ENCODE results near the gene ENPEP.
"Not testable (repeated sequence)": the region's sequence is repeated elsewhere in the genome, so short reads cannot be mapped to it uniquely, and the experiment has no call there.

ENPEP gene

GRCh38 chr4:110532901-110533589 lies 57.1 kb downstream of the ENPEP start:
- Mint-ChIP-seq H3K4me3 (no peak overlapping the region), H3K27ac (no peak overlapping the region), H3K9me3 (no peaks in the 10 kb centered on the region), H3K27me3 (peaks cover 15% of the 10 kb centered on the region), H3K4me1 (peaks cover 4% of the 10 kb centered on the region)
- no peak for DNase-seq
- no peak for ATAC-seq

- Mint-ChIP-seq H3K4me3 (no peak overlapping the region), H3K27me3 (peaks cover 15% of the 10 kb centered on the region), H3K9me3 (no peaks in the 10 kb centered on the region), H3K4me1 (peaks cover 4% of the 10 kb centered on the region), H3K27ac (no peak overlapping the region)
- DNase-seq (no peak), ATAC-seq (no peak)
Measured at GRCh38 chr4:110533590-110533910, 57.6 kb downstream of the ENPEP start.

GRCh38 chr4:110533940-110534339 lies 58.0 kb downstream of the ENPEP start:
- H3K9me3 Mint-ChIP-seq = no peaks in the 10 kb centered on the region
- peaks cover 2% of the 10 kb centered on the region for H3K4me1 Mint-ChIP-seq
- ATAC-seq (no peak), DNase-seq (no peak)
- no peak overlapping the region for H3K27ac Mint-ChIP-seq
- H3K27me3 Mint-ChIP-seq = peaks cover 15% of the 10 kb centered on the region
- no peak overlapping the region for H3K4me3 Mint-ChIP-seq

GRCh38 chr4:110540581-110540980 lies 64.6 kb downstream of the ENPEP start:
- Mint-ChIP-seq H3K27me3 (peaks cover 7% of the 10 kb centered on the region), H3K9me3 (no peaks in the 10 kb centered on the region), H3K27ac (no peak overlapping the region), H3K4me3 (no peak overlapping the region), H3K4me1 (no peaks in the 10 kb centered on the region)
- ATAC-seq (no peak), DNase-seq (no peak)

- no peak for ATAC-seq
- H3K4me1 Mint-ChIP-seq = no peaks in the 10 kb centered on the region
Measured at GRCh38 chr4:110540982-110541451, 65.1 kb downstream of the ENPEP start.

GRCh38 chr4:110543577-110543976 lies 67.6 kb downstream of the ENPEP start:
- Mint-ChIP-seq H3K27ac (no peak overlapping the region), H3K4me3 (no peak overlapping the region), H3K27me3 (no peaks in the 10 kb centered on the region), H3K9me3 (no peaks in the 10 kb centered on the region), H3K4me1 (no peaks in the 10 kb centered on the region)
- ATAC-seq (no peak), DNase-seq (no peak)

More at GRCh38 chr4:110540982-110541451, 65.1 kb downstream of the ENPEP start:
- DNase-seq = no peak
- Mint-ChIP-seq H3K27ac (no peak overlapping the region), H3K9me3 (no peaks in the 10 kb centered on the region), H3K27me3 (peaks cover 7% of the 10 kb centered on the region), H3K4me3 (no peak overlapping the region)

- no peaks in the 10 kb centered on the region for H3K4me1 Mint-ChIP-seq
- no peak for ATAC-seq
Measured at GRCh38 chr4:110544594-110544993, 68.6 kb downstream of the ENPEP start.

GRCh38 chr4:110550260-110550659 lies 74.3 kb downstream of the ENPEP start:
- Mint-ChIP-seq H3K4me3 (no peak overlapping the region), H3K9me3 (no peaks in the 10 kb centered on the region), H3K27me3 (peaks cover 15% of the 10 kb centered on the region), H3K27ac (no peak overlapping the region), H3K4me1 (no peaks in the 10 kb centered on the region)
- ATAC-seq (no peak), DNase-seq (no peak)

More at GRCh38 chr4:110544594-110544993, 68.6 kb downstream of the ENPEP start:
- no peaks in the 10 kb centered on the region for H3K9me3 Mint-ChIP-seq
- peaks cover 7% of the 10 kb centered on the region for H3K27me3 Mint-ChIP-seq
- H3K4me3 Mint-ChIP-seq = no peak overlapping the region
- no peak for DNase-seq
- H3K27ac Mint-ChIP-seq = no peak overlapping the region

- no peak for ATAC-seq
Measured at GRCh38 chr4:110553197-110553596, 77.2 kb downstream of the ENPEP start.

GRCh38 chr4:110567214-110567613 lies 91.3 kb downstream of the ENPEP start:
- DNase-seq (no peak), ATAC-seq (no peak)
- no peak overlapping the region for H3K4me3 Mint-ChIP-seq

More at GRCh38 chr4:110553197-110553596, 77.2 kb downstream of the ENPEP start:
- Mint-ChIP-seq H3K27me3 (peaks cover 15% of the 10 kb centered on the region), H3K27ac (no peak overlapping the region), H3K9me3 (no peaks in the 10 kb centered on the region), H3K4me3 (no peak overlapping the region), H3K4me1 (no peaks in the 10 kb centered on the region)
- no peak for DNase-seq

GRCh38 chr4:110576696-110577095 lies 100.7 kb downstream of the ENPEP start:
- not testable (repeated sequence) for H3K27ac Mint-ChIP-seq, DNase-seq, H3K4me1 Mint-ChIP-seq, H3K4me3 Mint-ChIP-seq, H3K27me3 Mint-ChIP-seq, ATAC-seq
- peaks cover 12 to 24% of the 10 kb centered on the region in 2 donors for H3K9me3 Mint-ChIP-seq

More at GRCh38 chr4:110567214-110567613, 91.3 kb downstream of the ENPEP start:
- peaks cover 10% of the 10 kb centered on the region for H3K27me3 Mint-ChIP-seq
- no peak overlapping the region for H3K27ac Mint-ChIP-seq
- no peaks in the 10 kb centered on the region for H3K4me1 Mint-ChIP-seq
- peaks cover 3 to 8% of the 10 kb centered on the region in 2 donors for H3K9me3 Mint-ChIP-seq

- Mint-ChIP-seq H3K27me3 (peaks cover 7% of the 10 kb centered on the region), H3K27ac (no peak overlapping the region), H3K4me1 (no peaks in the 10 kb centered on the region), H3K4me3 (no peak overlapping the region), H3K9me3 (no peaks in the 10 kb centered on the region)
- ATAC-seq = no peak
- no peak for DNase-seq
Measured at GRCh38 chr4:110586131-110586850, 110.3 kb downstream of the ENPEP start.

- no peak overlapping the region for H3K27ac Mint-ChIP-seq
- peaks cover 7% of the 10 kb centered on the region for H3K27me3 Mint-ChIP-seq
- H3K4me1 Mint-ChIP-seq = no peaks in the 10 kb centered on the region
- H3K9me3 Mint-ChIP-seq = peaks cover 4 to 5% of the 10 kb centered on the region in 2 donors
- ATAC-seq (no peak), DNase-seq (no peak)
- H3K4me3 Mint-ChIP-seq = no peak overlapping the region
Measured at GRCh38 chr4:110587666-110588285, 111.8 kb downstream of the ENPEP start.

GRCh38 chr4:110589297-110589696 lies 113.3 kb downstream of the ENPEP start:
- no peak for DNase-seq
- no peak for ATAC-seq

GRCh38 chr4:110595583-110595982 lies 119.6 kb downstream of the ENPEP start:
- Mint-ChIP-seq H3K27ac (no peak overlapping the region), H3K27me3 (peaks cover 19% of the 10 kb centered on the region), H3K4me1 (no peaks in the 10 kb centered on the region), H3K4me3 (no peak overlapping the region), H3K9me3 (peaks cover 9 to 15% of the 10 kb centered on the region in 2 donors)
- no peak for ATAC-seq
- no peak for DNase-seq

More at GRCh38 chr4:110589297-110589696, 113.3 kb downstream of the ENPEP start:
- peaks cover 4 to 6% of the 10 kb centered on the region in 2 donors for H3K9me3 Mint-ChIP-seq
- no peak overlapping the region for H3K4me3 Mint-ChIP-seq
- no peaks in the 10 kb centered on the region for H3K4me1 Mint-ChIP-seq
- H3K27ac Mint-ChIP-seq = no peak overlapping the region
- H3K27me3 Mint-ChIP-seq = peaks cover 7% of the 10 kb centered on the region

GRCh38 chr4:110596431-110596830 lies 120.5 kb downstream of the ENPEP start:
- Mint-ChIP-seq H3K4me3 (no peak overlapping the region), H3K9me3 (peaks cover 9 to 20% of the 10 kb centered on the region in 2 donors), H3K27me3 (peaks cover 26% of the 10 kb centered on the region), H3K4me1 (no peaks in the 10 kb centered on the region), H3K27ac (no peak overlapping the region)
- DNase-seq (no peak), ATAC-seq (no peak)
